ENCODE data around the gene CCR8.

DNA sequence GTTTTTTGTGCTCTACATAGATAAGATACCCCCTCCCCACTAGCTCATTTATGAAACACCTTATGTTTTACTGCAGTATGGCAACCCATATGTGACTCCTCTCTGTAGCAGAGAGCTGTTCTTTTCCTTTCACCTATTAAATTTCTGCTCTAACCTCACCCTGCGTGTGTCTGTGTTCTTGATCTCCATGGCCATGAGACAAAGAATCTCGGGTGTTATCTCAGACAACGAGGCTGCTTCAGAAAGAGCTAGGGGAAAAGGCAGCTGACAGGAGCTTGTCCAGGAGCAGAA is 18.0 kb downstream of the CCR8 start:
- TF ChIP-seq, protein P1, sequence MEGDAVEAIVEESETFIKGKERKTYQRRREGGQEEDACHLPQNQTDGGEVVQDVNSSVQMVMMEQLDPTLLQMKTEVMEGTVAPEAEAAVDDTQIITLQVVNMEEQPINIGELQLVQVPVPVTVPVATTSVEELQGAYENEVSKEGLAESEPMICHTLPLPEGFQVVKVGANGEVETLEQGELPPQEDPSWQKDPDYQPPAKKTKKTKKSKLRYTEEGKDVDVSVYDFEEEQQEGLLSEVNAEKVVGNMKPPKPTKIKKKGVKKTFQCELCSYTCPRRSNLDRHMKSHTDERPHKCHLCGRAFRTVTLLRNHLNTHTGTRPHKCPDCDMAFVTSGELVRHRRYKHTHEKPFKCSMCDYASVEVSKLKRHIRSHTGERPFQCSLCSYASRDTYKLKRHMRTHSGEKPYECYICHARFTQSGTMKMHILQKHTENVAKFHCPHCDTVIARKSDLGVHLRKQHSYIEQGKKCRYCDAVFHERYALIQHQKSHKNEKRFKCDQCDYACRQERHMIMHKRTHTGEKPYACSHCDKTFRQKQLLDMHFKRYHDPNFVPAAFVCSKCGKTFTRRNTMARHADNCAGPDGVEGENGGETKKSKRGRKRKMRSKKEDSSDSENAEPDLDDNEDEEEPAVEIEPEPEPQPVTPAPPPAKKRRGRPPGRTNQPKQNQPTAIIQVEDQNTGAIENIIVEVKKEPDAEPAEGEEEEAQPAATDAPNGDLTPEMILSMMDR (IDR thresholded peaks at IDR 0.05), result no peak
- TF ChIP-seq EZH2 (IDR thresholded peaks at IDR 0.05; ENCODE audit: borderline replicate concordance, insufficient read depth, low read depth, low read length, poor library complexity, severe bottlenecking), result no peak

Measured in B cell (primary cell).